NK-92 treated with Interleukin-12 subunit alpha and Interleukin-12 subunit beta, amount 100 ng/mL, for 24 hours (cell line): ENCODE results near the gene RBBP9.
"Not testable (repeated sequence)": the region's sequence is repeated elsewhere in the genome, so short reads cannot be mapped to it uniquely, and the experiment has no call there.

Experiments used
- DNase-seq: peaks from one replicate; lab custom pipeline; 2025; lab: John Stamatoyannopoulos, UW

Gene RBBP9

GRCh38 chr20:18504479-18505060, 7.5 kb upstream of the RBBP9 start:
- no peak for DNase-seq

GRCh38 chr20:18501672-18502071, 4.6 kb upstream of the RBBP9 start:
- DNase-seq: not testable (repeated sequence)

- DNase-seq: no peak
These were observed 578 bp upstream of the RBBP9 start for GRCh38 chr20:18497603-18498002.

GRCh38 chr20:18496042-18496441, 983 bp downstream of the RBBP9 start:
- no peak for DNase-seq

- no peak for DNase-seq
These were observed 8.7 kb downstream of the RBBP9 start for GRCh38 chr20:18488301-18488700.

GRCh38 chr20:18481596-18481995, 15.4 kb downstream of the RBBP9 start:
- no peak for DNase-seq

GRCh38 chr20:18477821-18478220, 19.2 kb downstream of the RBBP9 start:
- DNase-seq: no peak

GRCh38 chr20:18477218-18477617, 19.8 kb downstream of the RBBP9 start:
- no peak for DNase-seq

- DNase-seq: peak; percentile 88
These were observed 29.9 kb downstream of the RBBP9 start, which contains the start of the genes DZANK1 and POLR3F for GRCh38 chr20:18466894-18467730. TSS of gene DZANK1 (minus strand) at chr20:18467030. CDS start at chr20:18465358, 1,672 bp downstream. TSS of gene POLR3F (plus strand) at chr20:18467390. CDS start at chr20:18467507, 117 bp downstream.

GRCh38 chr20:18466574-18466893, 30.5 kb downstream of the RBBP9 start:
- no peak for DNase-seq

- DNase-seq: no peak
These were observed 31.4 kb downstream of the RBBP9 start for GRCh38 chr20:18465536-18466200.

- DNase-seq: no peak
These were observed 40.4 kb downstream of the RBBP9 start for GRCh38 chr20:18456600-18456999.

- DNase-seq: no peak
These were observed 53.1 kb downstream of the RBBP9 start for GRCh38 chr20:18443886-18444285.

- DNase-seq: no peak
These were observed 56.6 kb downstream of the RBBP9 start for GRCh38 chr20:18440403-18440802.

GRCh38 chr20:18436847-18437246, 60.2 kb downstream of the RBBP9 start:
- no peak for DNase-seq
